HUES64 (cell line): ENCODE data around the gene ATP5IF1.

Experiments
- H3K27ac ChIP-seq: 2 replicates; pipeline ENCODE4 v1.7.0; 2013; ENCODE audit warnings: low read depth, low read length, inconsistent platforms
- H3K27me3 ChIP-seq: 2 replicates; pipeline ENCODE4 v1.6.1; 2013; ENCODE audit warnings: mild to moderate bottlenecking, low read length; ENCODE audit not compliant: insufficient read depth
- H3K36me3 ChIP-seq: 2 replicates; pipeline ENCODE4 v1.6.1; 2013; ENCODE audit warnings: mild to moderate bottlenecking, low read length; ENCODE audit not compliant: insufficient read depth
- H3K4me1 ChIP-seq: 2 replicates; pipeline ENCODE4 v1.6.1; 2013; ENCODE audit warnings: mild to moderate bottlenecking, low read length, moderate library complexity; ENCODE audit not compliant: insufficient read depth
- H3K4me3 ChIP-seq: 2 replicates; pipeline ENCODE4 v1.5.1; 2013; ENCODE audit warnings: mild to moderate bottlenecking, low read length, moderate library complexity
- H3K9ac ChIP-seq: 2 replicates; pipeline ENCODE4 v1.6.1; 2013; ENCODE audit warnings: mild to moderate bottlenecking, low read depth, low read length
- H3K9me3 ChIP-seq: 2 replicates; pipeline ENCODE4 v1.6.1; 2013; ENCODE audit warnings: low read depth, low read length; ENCODE audit not compliant: insufficient read depth
- WGBS: fragments of 150-250, 120-280 bp; methylation state at CpG from one replicate; pipeline ENCODE4 v1.1.7; 2013; ENCODE audit warnings: missing lambda C conversion rate; 5-methylcytosine and 5-hydroxymethylcytosine counted together

Gene ATP5IF1

GRCh38 chr1:28269529-28269928 lies 33.6 kb downstream of the ATP5IF1 start:
- Histone ChIP-seq H3K36me3 (peaks cover 50% of the 10 kb centered on the region), H3K27ac (no peak overlapping the region), H3K4me1 (peaks cover 11% of the 10 kb centered on the region), H3K9me3 (no peaks in the 10 kb centered on the region), H3K27me3 (no peaks in the 10 kb centered on the region), H3K9ac (no peak overlapping the region), H3K4me3 (no peak overlapping the region)
- 92% methylated on average over 1 of the region's 2 CpGs for WGBS

GRCh38 chr1:28272215-28272852 lies 36.4 kb downstream of the ATP5IF1 start:
- Histone ChIP-seq H3K9me3 (no peaks in the 10 kb centered on the region), H3K9ac (no peak overlapping the region), H3K27ac (no peak overlapping the region), H3K27me3 (no peaks in the 10 kb centered on the region), H3K4me3 (no peak overlapping the region), H3K36me3 (peaks cover 71% of the 10 kb centered on the region), H3K4me1 (peaks cover 1% of the 10 kb centered on the region; the same call in 1 of the 2 replicates)
- 96% methylated on average over 20 of the region's 20 CpGs for WGBS

GRCh38 chr1:28273216-28273860 lies 37.4 kb downstream of the ATP5IF1 start:
- no peak overlapping the region for H3K27ac ChIP-seq
- H3K27me3 ChIP-seq: no peaks in the 10 kb centered on the region
- peaks cover 81% of the 10 kb centered on the region for H3K36me3 ChIP-seq
- no peak overlapping the region for H3K4me3 ChIP-seq
- WGBS: 87% methylated on average over 17 of the region's 17 CpGs
- no peaks in the 10 kb centered on the region for H3K4me1 ChIP-seq
- no peaks in the 10 kb centered on the region for H3K9me3 ChIP-seq
- H3K9ac ChIP-seq: no peak overlapping the region

GRCh38 chr1:28278763-28279162 lies 42.8 kb downstream of the ATP5IF1 start:
- no peak overlapping the region for H3K9ac ChIP-seq
- H3K4me1 ChIP-seq: no peaks in the 10 kb centered on the region
- H3K9me3 ChIP-seq: no peaks in the 10 kb centered on the region
- H3K27me3 ChIP-seq: no peaks in the 10 kb centered on the region
- no peak overlapping the region for H3K4me3 ChIP-seq
- H3K27ac ChIP-seq: no peak overlapping the region
- 97% methylated on average over 5 of the region's 5 CpGs for WGBS
- peaks cover 84% of the 10 kb centered on the region for H3K36me3 ChIP-seq

- no peaks in the 10 kb centered on the region for H3K27me3 ChIP-seq
- no peak overlapping the region for H3K9ac ChIP-seq
- H3K9me3 ChIP-seq: no peaks in the 10 kb centered on the region
- H3K4me1 ChIP-seq: no peaks in the 10 kb centered on the region
- WGBS: 98% methylated on average over 7 of the region's 7 CpGs
- peaks cover 74% of the 10 kb centered on the region for H3K36me3 ChIP-seq
- no peak overlapping the region for H3K27ac ChIP-seq
- no peak overlapping the region for H3K4me3 ChIP-seq
Observed at GRCh38 chr1:28279721-28280120, 43.8 kb downstream of the ATP5IF1 start.

GRCh38 chr1:28280501-28280900 lies 44.6 kb downstream of the ATP5IF1 start:
- 97% methylated on average over 8 of the region's 8 CpGs for WGBS
- no peak overlapping the region for H3K27ac ChIP-seq
- H3K4me3 ChIP-seq: no peak overlapping the region
- H3K9ac ChIP-seq: no peak overlapping the region
- no peaks in the 10 kb centered on the region for H3K9me3 ChIP-seq
- no peaks in the 10 kb centered on the region for H3K4me1 ChIP-seq
- peaks cover 68% of the 10 kb centered on the region for H3K36me3 ChIP-seq
- no peaks in the 10 kb centered on the region for H3K27me3 ChIP-seq

GRCh38 chr1:28280977-28281381 lies 45.1 kb downstream of the ATP5IF1 start:
- WGBS: 94% methylated on average over 5 of the region's 5 CpGs
- Histone ChIP-seq H3K27ac (no peak overlapping the region), H3K4me1 (no peaks in the 10 kb centered on the region), H3K9me3 (no peaks in the 10 kb centered on the region), H3K36me3 (peaks cover 63% of the 10 kb centered on the region), H3K4me3 (no peak overlapping the region), H3K9ac (no peak overlapping the region), H3K27me3 (no peaks in the 10 kb centered on the region)

- no peak overlapping the region for H3K27ac ChIP-seq
Observed at GRCh38 chr1:28281608-28282425, 45.9 kb downstream of the ATP5IF1 start.

GRCh38 chr1:28282426-28283407 lies 46.8 kb downstream of the ATP5IF1 start:
- H3K27me3 ChIP-seq: no peaks in the 10 kb centered on the region
- no peak overlapping the region for H3K4me3 ChIP-seq
- peaks cover 50% of the 10 kb centered on the region for H3K36me3 ChIP-seq
- H3K9me3 ChIP-seq: no peaks in the 10 kb centered on the region
- no peak overlapping the region for H3K9ac ChIP-seq
- H3K4me1 ChIP-seq: no peaks in the 10 kb centered on the region
- 96% methylated on average over 13 of the region's 14 CpGs for WGBS
- no peak overlapping the region for H3K27ac ChIP-seq

More at GRCh38 chr1:28281608-28282425, 45.9 kb downstream of the ATP5IF1 start:
- Histone ChIP-seq H3K9me3 (no peaks in the 10 kb centered on the region), H3K4me3 (no peak overlapping the region), H3K36me3 (peaks cover 58% of the 10 kb centered on the region), H3K9ac (no peak overlapping the region), H3K27me3 (no peaks in the 10 kb centered on the region), H3K4me1 (no peaks in the 10 kb centered on the region)
- 93% methylated on average over 14 of the region's 14 CpGs for WGBS

- no CpG with 5 or more reads among the region's 2 CpGs for WGBS
- peaks cover 17% of the 10 kb centered on the region for H3K36me3 ChIP-seq
- no peak overlapping the region for H3K9ac ChIP-seq
- no peaks in the 10 kb centered on the region for H3K9me3 ChIP-seq
- H3K27me3 ChIP-seq: no peaks in the 10 kb centered on the region
- no peak overlapping the region for H3K4me3 ChIP-seq
- no peak overlapping the region for H3K27ac ChIP-seq
- H3K4me1 ChIP-seq: peaks cover 3% of the 10 kb centered on the region; the same call in 1 of the 2 replicates
Observed at GRCh38 chr1:28286111-28286510, 50.2 kb downstream of the ATP5IF1 start.
